Muscle of arm (tissue), 12 donors: Measurements from ENCODE around the gene SFT2D3. TPM values are rescaled to one million over a fixed set of nuclear protein-coding genes. Genes with fewer than 3 reads are reported as not detected.

Experiments
- DNase-seq: peaks from one replicate; pipeline ENCODE4 v3.0.0-alpha.2; 2013
- polyA plus RNA-seq, 12 donors: library from polyadenylated mRNA; unstranded; fragments of 120-200 nt; gene quantifications; one replicate each; pipeline ENCODE4 v1.2.1, GENCODE V29; 2013; ENCODE audit not compliant: insufficient read length in 12 of 12

The SFT2D3 gene
- polyA plus RNA-seq, 12 donors = not detected

DNA sequence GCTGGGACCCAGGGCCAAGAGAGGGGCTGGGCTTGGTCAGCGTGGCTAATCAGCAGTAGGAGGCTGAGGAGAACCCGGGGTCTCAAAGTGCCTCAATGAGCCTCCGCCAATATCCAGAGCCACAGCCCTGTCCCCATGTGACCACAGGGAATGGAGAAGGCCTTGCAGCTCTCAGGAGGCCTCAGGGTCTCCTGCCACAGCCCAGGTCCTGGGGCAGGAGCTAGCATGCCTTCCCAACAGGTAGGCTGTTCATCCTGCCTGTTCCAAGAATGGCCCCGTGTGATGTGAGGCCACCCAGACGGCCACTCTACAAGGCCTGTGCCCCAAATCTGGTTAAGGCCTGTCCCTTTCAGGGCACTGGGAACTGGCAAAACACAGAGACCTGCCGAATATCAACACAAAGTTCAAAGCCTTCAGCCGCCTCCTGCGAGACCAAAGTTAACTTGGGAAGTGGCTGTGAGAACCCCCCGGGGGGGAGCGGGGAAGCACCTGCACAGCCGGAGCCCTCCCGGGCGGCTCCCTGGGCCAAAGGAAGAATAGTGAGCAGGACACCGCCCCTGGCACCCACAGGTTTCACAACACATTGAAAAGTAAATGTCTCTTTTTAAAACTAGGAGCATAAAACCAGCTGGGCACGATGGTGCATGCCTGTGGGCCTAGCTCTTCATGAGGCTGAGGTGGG, 21.5 kb upstream of the SFT2D3 start:
- DNase-seq = no peak

DNA sequence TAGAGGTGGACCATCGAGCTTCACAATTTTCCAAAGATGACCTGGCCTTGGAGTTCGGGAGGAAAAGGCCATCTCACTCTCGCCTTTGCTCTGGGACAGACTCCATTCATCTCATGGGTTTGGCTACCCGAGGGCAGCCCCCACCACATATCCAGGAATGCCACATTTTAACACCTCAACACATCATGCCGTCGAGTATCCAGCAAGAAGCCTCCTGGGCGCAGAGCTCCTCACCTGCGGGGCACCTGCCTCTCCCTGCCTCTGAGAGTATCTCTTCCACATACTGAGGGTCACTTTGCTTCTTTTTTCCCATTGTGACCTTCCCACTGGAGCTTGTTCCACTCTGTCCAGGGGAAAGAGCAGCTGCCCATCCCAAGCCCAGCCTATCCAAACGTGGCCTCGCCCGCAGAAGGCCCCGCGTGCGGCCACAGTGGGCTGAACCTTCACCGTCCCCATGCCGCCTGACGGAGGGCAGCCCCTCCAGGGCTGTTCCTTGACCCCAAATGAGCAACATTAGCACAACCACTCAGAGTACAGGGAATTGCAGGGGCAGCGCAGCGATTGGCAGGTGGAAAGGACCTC, 20.5 kb upstream of the SFT2D3 start:
- DNase-seq = no peak

DNA sequence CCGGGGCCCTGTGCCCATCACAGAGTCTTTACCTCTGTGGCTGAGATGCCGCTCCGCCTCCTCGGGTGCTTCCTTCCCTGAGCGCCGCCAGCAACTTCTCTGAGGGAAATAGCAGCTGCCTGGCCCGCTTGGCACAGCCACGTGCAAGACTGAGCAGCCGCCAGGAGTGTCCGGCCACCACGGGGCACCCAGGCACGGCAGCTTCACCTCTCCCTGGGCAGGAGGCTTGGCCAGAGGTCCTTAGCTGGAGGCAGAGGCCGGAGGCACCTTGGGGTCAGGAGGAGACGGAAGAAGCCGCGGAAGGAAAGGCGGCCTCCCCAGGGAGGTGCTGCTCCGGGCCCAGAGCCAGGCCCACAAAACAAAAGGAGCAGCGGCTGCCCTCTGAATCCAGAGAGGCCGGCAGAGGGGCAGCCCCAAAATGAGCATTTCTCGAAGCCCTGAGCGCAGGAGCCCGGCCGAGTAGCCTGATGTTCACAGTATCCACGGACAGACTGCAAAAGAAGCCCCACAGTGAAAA, 20.0 kb upstream of the SFT2D3 start:
- DNase-seq = no peak

DNA sequence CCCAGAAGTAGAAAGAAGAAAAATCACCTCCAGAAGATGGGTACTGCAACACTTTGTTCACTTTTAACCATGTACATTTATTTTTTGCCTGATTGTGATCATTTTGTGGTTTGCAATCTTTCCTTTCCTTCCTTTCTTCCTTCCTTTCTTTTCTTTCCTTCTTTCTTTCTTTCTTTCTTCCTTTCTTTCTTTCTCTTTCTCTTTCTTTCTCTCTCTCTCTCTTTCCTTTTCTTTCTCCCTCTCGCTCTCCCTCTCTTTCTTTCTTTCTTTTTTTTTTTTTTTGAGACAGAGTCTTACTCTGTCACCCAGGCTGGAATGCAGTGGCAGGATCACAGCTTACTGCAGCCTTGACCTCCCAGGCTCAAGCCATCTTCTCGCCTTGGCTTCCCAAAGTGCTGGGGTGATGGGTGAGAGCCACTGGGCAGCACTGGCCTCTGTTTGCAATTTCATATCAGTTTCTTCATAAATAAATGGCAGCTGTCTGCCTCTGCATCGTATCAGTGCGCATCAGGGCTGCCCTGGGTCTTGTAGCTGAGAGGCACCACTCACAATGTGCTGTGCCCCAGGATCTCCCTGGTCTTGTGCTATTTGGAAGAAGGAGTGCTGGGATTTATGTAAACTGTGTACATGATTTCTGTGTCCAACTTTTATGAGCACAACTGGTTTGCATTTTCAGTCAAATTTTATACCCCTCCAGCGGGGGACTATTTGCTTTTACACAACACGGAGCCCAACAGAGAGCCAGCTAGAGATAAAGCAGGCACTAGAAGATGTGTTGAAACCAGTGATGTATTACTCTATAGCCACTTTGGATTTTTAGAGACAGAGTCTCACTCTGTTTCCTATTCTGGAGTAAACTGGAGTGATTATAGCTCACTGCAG, 19.1 kb upstream of the SFT2D3 start:
- no peak for DNase-seq

DNA sequence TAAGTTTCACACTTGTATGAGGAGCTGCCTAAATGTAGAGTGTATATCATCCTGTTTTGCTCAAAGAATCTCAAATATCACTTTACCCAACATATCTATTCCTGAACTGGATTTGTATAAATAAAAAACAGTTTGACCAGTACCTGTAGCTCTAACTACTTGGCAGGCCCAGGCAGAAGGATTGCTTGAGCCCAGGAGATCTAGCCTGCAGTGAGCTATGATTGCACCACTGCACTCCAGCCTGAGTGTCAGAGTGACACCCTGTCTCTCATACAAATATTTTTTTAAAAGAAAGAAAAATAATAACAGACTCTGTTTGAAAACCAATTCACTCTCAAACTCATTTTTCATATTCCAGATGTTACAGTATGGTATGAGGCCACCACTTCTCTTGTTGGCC, 18.2 kb upstream of the SFT2D3 start:
- DNase-seq = no peak

DNA sequence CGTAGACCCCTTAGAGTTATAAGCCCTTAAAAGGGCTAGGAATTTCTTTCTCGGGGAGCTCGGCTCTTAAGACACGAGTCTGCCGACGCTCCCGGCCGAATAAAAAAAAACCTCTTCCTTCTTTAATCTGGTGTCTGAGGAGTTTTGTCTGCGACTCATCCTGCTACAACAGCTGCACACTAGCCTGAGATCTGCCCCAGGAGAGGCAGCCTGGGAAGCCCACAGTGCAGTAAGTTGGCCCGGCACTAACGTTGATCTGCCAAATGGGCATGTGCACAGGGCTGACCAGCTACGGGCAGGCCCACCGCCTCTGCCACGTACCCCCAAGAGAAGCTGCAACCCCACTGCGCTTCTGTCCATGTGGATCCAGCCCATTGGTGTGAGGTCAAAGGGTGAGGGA, 17.5 kb upstream of the SFT2D3 start:
- DNase-seq = no peak

DNA sequence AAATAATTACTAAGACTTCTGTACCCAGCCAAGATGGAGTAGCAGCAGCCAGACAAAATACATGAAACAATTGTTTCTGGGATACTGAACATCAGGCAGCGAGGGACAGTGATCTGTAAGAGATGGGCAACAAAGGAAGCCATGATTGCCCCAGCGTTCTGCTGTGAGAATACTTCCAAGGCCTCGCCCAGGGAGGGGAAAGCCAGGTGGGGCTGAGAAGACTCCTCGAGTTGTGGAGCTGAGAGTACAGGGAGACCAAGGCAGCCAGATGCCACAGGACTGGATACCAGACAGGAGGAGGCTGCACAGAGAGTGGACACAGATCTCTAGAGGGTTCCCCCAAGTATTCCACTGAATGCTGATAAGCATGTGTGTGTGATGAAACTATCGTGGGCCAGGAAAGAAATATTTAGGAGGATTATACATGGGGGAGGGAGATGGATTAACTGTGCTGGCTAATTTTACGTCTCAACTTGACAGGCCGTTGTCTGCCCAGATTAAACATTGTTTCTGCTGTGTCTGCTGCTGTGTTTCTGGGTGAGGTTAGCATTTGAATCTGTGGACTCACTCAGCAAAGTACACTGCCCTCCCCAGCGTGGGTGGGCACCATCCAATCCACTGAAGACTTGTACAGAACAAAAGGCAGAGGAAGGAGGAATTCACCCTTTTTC, 15.8 kb upstream of the SFT2D3 start:
- DNase-seq = no peak

DNA sequence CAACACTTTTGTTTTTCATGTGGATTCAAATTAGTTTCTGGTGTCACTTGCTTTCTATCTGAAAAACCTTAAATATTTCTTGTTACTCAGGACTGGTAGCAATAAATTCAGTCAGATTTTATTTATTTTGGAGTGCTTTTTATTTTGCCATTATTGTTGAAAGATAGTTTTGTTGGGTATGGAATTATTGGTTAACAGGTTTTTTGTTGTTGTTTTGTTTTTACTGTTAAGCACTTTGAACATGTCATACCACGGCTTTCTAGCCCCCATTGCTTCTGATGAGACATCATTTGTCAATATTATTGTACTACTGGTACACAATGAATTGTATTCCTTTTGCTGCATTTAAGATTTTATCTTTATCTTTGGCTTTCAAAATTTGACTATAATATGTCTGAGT, 12.9 kb upstream of the SFT2D3 start:
- no peak for DNase-seq

DNA sequence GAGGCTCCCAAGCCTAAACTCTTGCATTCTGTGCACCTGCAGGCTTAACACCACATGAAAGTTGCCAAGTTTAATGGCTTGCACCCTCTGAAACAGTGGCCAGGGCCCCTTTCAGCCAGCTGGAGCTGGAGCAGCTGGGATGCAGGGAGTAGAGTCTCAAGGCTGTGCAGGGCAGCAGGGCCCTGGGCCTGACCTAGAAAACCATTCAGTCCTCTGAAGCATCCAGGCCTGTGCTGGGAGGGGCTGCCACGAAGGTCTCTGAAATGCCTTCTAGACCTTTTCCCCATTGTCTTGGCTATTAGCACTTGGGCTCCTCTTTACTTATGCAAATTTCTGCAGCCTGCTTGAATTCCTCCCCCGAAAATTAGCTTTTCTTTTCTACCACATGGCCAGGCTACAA, 10.6 kb upstream of the SFT2D3 start:
- no peak for DNase-seq

DNA sequence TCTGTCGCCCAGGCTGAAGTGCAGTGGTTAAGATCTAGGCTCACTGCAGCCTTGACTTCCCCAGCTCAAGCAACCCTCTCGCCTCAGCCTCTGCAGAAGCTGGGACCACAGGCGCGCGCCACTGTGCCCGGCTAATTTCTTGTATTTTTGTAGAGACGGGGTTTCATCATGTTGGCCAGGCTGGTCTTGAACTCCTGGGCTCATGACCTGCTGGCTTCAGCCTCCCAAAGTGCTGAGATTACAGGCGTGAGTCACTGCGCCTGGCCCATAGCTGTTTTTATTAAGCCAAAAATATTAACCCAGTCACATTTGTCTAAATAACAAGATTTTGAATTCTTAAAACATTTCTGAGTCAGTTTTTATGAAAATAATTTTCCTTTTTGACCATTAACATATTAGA, 6.3 kb upstream of the SFT2D3 start:
- DNase-seq = no peak

DNA sequence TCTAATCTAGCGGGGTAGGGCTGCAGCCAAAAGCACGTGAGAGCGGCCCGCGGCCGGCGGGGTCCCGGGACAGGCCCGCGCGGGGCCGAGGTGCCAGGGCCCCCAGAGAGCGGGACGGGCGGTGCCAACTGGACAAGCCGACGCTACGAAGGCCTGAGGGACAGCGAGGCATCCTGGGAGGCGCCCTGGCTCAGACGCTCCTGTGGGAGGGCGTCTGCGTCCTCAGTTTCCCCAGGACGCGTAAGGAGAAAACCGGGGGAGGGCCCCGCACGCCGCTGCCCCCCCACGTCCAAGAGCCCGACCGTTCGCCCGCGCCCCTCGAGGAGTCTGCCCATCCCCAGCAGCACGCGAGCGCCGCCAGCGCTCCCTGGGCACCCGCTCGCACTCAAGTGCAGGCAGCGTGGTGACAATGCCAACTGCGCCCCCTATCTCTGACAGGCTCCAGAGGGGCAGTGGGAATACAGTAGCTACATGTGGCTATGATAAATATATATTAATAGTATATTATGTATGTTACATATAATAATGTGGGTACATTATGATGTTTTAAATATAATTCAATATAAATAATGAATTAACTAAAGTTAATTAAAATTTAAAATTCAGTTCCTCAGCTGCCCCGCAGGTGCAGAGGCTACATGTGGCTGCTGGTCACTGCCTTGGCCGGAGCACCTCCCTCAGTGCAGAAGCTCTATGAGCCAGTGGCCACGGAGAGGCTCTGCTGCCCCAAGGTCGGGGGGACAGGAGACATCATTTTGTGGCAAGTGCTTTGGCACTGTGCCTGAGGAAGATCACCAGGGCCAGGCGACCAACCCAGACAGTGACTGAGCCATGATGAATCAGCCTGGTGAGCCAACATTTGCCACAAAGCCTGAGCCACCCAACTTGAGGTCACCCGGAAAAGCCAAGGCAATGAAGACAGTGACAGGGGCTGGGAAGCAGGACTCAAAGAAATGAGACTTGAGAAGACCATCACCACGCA, 5.5 kb upstream of the SFT2D3 start:
- no peak for DNase-seq

DNA sequence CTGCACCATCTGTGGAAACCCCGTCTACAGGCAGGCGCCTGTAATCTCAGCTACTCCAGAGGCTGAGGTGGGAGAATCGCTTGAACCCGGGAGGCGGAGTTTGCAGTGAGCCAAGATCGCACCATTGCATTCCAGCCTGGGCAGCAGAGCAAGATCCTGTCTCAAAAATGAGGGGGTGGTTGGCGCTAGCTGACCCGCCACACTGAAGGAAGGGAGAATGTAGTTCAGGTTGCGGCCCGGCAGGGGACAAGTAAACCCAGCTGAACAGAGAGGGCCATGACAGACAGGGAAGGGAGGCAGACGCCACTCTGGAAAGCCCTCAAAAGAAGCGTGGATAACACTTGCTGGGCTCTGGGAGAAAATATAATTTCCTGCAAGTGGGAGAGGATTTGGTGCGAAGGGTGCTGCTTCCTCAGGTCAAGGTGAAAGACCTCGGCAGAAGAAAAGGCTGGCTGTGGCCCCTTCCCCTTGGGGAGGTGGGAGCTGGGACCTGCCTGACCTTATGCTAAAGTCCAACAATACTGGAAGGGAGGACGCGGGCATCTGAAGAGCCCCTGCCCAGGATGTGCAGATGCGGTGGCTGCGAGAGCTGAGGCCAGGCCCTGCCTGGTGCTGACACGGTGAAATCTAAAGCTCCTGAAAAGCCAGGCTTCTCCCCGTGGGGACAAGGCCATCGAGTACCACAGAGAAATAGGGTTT, 3.7 kb upstream of the SFT2D3 start:
- no peak for DNase-seq

DNA sequence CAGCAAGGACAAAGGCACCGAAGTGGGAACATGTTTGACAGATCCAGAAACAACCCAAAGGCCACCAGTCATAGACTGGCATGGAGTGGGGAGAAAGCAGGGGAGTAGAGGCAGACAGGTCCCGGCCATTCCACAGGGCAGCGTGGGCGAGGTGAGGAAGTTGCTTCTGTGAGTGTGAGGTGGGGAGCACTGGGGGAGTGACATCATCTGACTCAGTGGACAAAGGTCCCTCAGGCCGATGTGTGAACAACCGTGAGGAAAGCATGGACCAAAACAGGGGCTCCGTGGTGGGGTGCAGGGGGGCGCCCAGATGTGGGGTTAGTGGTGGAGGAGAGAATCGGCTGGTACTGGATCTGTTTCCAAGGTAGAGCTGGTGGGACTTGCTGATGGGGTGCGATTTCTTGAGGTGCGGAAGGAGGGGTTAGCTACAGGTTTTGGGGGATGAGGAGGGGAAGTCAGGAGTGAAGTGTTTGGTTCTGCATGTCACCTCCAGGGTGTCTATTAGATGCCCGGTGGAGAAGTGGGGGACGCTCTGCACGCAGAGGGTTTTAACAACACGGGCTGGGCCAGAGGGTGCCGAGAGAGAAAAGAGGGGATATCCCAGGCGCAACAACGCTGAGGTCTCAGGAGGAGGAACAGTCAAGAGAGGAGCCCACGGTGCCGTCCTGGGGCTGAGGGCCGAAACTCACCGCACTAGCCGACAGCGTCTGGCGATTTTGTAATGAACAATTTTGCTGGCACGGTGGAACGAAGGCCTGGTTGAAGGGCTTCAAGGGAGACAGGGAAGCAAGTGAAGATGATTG, 2.5 kb upstream of the SFT2D3 start:
- no peak for DNase-seq

DNA sequence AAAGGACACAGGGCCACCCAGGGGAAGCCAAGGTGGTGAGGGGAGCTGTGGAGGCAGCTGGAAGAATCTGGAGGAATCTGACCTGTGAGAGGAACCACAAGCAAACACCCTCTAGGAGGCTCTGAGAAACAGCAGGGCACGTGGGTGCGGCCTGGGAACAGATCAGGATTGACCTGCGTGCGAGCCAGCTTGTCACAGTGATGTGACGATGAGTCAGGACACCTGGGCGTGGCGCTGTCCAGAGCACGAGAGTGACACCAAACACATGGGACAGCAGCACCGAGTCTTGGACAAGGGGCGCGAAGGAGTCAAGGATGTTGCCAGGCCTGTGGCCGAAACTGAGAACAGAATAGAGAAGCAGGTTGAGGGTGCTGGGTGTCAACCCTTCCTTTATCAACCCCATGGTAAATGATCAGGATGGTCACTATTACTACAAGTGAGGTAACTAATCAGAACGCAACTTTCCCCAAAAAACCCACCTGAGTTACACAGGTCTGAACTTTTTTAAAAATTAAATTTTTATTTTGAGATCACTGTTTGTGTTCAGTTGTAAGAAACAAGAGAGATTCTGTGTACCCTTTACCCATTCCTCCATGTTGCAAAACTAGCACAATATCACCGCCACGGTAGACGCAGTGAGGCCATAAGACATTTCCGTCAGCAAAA, 637 bp upstream of the SFT2D3 start:
- no peak for DNase-seq

DNA sequence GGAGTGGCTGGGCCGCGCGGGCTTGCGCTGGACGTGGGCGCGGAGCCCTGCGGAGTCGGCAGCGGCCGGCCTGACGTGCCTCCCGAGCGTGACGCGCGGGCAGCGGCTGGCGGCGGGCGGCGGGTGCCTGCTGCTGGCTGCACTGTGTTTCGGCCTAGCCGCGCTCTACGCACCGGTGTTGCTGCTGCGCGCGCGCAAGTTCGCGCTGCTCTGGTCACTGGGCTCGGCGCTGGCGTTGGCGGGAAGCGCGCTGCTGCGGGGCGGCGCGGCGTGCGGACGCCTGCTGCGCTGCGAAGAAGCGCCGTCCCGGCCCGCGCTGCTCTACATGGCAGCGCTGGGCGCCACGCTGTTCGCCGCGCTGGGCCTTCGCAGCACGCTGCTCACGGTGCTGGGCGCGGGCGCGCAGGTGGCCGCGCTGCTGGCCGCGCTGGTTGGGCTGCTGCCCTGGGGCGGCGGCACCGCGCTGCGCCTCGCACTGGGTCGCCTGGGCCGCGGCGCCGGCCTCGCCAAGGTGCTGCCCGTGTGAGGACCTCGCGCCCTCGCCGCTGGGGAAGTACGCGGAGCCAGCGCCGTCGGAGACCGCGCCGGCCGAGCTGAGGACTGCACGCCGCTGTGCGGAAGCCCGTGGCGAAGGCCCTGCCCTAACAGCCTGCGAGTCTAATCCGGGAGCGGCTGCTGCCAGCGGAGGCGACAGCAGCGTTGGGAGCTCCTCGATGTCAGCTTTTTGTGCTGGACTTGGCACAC, 526 bp downstream of the SFT2D3 start:
- peak; percentile 71 for DNase-seq

DNA sequence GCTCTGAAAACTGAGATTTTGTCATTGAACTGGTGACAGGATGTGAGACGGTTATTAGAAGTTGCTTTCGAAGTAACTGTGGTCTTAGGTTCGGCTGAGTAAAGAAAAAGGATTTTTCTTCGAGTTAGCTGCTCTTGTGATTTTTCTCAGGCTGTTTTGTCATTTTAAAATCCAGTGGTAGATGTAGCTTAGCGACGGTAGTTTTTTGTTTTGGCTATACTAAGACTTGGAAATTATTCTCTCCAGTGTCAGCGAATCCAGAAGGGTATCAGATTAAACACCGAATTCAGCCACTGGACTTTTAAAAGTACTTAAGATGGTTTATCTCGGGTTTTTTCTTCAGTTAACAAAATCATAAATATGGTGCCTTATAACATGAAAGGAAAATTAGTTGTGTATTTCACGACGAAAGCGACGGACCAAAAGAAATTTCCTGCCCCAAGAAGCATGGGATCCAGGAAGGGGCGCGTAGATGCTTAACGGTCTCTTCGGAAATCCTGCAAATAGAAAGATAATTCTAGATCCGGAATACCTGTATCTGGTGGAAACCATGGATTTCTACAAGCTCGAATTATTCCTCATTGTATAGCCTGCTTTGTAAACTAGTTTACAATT, 1.2 kb downstream of the SFT2D3 start:
- no peak for DNase-seq

DNA sequence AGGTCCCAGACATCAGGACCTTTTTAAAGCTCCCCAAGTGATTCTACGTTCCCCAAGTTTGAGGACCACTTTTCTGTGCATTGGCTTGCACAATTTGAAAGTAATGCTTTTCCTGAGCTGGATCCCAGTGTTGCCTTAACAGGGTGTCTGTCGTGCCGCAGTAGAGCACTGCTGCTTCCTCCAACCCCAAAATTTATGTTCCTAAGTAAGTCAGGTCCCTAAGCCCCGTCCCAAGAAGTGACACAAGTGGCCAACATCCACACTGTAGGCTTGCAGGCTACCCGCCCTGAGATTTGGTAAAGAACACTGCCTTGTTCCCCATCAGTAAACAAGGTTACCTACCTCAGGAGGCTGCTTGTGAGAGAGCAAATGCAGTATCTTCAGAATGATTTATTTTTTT, 2.0 kb downstream of the SFT2D3 start:
- DNase-seq = no peak
